Osteocyte (in vitro differentiated cells): ENCODE results near the gene EPHB3. TPM values are rescaled to one million over a fixed set of nuclear protein-coding genes. Genes with fewer than 3 reads are reported as not detected.

Source experiments
- DNase-seq: peaks from one replicate; pipeline ENCODE4 v3.0.0; 2021; ENCODE audit warnings: mixed read lengths; ENCODE audit not compliant: unreplicated experiment; ENCODE audit errors: extremely low spot score
- H3K27ac Mint-ChIP-seq: one replicate; pipeline ENCODE4 v1.8.0; 2021; ENCODE audit warnings: mild to moderate bottlenecking, mixed read lengths; ENCODE audit not compliant: unreplicated experiment
- H3K27me3 Mint-ChIP-seq: one replicate; pipeline ENCODE4 v1.8.0; 2021; ENCODE audit warnings: mixed read lengths; ENCODE audit not compliant: unreplicated experiment
- H3K36me3 Mint-ChIP-seq: one replicate; pipeline ENCODE4 v1.8.0; 2021; ENCODE audit warnings: mixed read lengths; ENCODE audit not compliant: unreplicated experiment
- H3K4me1 Mint-ChIP-seq: one replicate; pipeline ENCODE4 v1.8.0; 2021; ENCODE audit warnings: mixed read lengths; ENCODE audit not compliant: unreplicated experiment
- H3K4me3 Mint-ChIP-seq: one replicate; pipeline ENCODE4 v1.8.0; 2021; ENCODE audit warnings: mild to moderate bottlenecking, moderate library complexity, mixed read lengths; ENCODE audit not compliant: unreplicated experiment
- H3K9me3 Mint-ChIP-seq: one replicate; pipeline ENCODE4 v1.8.0; 2021; ENCODE audit warnings: mixed read lengths; ENCODE audit not compliant: unreplicated experiment
- total RNA-seq: library from RNA; stranded (reverse); gene quantifications from 2 replicates; pipeline ENCODE4 v1.2.1, GENCODE V29; 2021
- TF ChIP-seq, protein P1 (sequence below): fragments of 200-600 bp; sonication (generic); IDR thresholded peaks from 2 replicates; pipeline ENCODE4 v1.5.0; 2021; ENCODE audit warnings: antibody characterized with exemption, mild to moderate bottlenecking, moderate library complexity

The EPHB3 gene
- total RNA-seq, 1 donor from 2014 or later: 11.4 TPM

DNA sequence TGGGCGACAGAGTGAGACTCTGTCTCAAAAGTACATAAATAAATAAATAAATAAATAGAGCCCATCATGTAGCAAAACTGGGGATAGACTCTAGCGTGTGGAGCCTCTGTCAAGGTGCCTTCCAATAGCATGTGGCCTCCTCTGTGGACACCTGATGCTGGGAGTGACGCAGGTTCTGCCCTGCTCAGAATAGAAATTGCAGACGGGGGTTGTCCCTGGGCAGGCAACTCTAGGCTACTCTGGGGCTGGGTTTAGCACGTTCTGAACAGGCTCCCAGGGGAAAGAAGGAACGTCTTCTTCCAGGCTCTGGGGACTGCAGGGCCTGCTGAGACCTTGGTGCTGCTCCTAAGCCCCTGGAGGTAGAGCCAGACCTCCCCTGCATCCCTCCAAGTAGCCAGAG is 65.3 kb downstream of the EPHB3 start:
- Mint-ChIP-seq H3K9me3 (no peaks in the 10 kb centered on the region), H3K4me1 (peaks cover 2% of the 10 kb centered on the region), H3K27ac (no peak overlapping the region), H3K4me3 (no peak overlapping the region), H3K36me3 (no peaks in the 10 kb centered on the region), H3K27me3 (no peaks in the 10 kb centered on the region)
- TF ChIP-seq, protein P1, sequence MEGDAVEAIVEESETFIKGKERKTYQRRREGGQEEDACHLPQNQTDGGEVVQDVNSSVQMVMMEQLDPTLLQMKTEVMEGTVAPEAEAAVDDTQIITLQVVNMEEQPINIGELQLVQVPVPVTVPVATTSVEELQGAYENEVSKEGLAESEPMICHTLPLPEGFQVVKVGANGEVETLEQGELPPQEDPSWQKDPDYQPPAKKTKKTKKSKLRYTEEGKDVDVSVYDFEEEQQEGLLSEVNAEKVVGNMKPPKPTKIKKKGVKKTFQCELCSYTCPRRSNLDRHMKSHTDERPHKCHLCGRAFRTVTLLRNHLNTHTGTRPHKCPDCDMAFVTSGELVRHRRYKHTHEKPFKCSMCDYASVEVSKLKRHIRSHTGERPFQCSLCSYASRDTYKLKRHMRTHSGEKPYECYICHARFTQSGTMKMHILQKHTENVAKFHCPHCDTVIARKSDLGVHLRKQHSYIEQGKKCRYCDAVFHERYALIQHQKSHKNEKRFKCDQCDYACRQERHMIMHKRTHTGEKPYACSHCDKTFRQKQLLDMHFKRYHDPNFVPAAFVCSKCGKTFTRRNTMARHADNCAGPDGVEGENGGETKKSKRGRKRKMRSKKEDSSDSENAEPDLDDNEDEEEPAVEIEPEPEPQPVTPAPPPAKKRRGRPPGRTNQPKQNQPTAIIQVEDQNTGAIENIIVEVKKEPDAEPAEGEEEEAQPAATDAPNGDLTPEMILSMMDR: no peak
- no peak for DNase-seq

DNA sequence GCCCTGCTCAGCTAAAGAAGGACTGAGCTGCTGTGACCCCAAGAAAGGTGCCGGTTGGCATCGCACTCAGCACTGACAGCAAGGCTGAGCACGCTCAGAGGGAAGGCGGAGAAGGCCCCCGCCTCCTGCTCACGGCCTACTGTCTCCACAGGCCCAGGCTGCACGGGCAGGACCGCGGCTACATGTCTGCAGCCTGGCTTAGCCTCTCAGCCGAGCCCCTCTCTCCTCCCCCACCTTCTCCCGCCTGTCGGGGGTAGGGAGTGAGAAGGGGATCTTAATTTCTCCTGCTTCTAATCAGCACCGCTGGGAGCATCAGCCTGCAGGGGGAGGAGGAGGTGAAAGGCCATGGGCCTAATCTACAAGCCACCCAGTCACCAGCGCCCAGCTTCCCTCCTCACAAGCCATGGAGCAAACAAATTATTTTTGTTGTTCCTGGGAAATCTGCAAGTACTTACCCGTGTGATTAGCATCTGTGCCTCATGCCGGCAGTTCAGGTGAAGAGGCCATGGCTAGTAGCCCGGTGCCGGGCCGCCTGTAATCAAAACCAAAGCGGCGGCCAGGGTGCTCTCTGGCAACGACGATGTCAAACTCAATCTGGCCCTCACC is 68.1 kb downstream of the EPHB3 start:
- TF ChIP-seq, protein P1: no peak
- Mint-ChIP-seq H3K4me1 (peaks cover 5% of the 10 kb centered on the region), H3K36me3 (no peaks in the 10 kb centered on the region), H3K4me3 (no peak overlapping the region), H3K27ac (no peak overlapping the region), H3K9me3 (no peaks in the 10 kb centered on the region), H3K27me3 (no peaks in the 10 kb centered on the region)
- no peak for DNase-seq

DNA sequence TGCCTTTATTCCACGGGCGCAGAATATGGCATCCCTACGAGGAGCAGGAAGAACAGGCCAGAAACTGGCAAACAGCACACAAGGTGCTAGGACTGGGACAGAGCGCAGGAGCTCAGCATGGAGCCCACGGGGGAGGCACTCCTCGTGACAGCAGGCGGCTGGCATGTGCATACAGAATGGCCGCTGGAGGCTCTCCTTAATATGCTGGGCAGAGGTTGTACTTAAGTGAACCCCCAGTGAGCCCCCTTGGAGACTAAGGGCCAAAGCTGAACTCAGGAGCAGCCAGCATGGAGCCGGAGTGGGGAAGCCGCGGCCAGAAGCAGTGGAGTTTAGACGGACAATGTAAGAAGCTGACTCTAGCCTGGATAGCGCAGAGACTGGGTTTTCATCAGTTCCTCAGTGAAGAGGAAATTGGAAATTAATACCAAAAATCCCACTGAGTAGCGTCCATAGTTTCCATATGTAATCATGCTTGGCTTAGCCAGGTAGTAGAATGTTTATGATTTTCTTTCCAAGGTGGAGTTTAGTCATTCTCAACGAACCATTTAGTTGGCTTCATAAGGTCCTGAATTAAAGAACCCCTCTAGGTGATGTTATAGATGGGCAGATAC is 69.4 kb downstream of the EPHB3 start:
- H3K27me3 Mint-ChIP-seq: no peaks in the 10 kb centered on the region
- H3K9me3 Mint-ChIP-seq: no peaks in the 10 kb centered on the region
- H3K4me1 Mint-ChIP-seq: peaks cover 5% of the 10 kb centered on the region
- no peak overlapping the region for H3K27ac Mint-ChIP-seq
- no peaks in the 10 kb centered on the region for H3K36me3 Mint-ChIP-seq
- TF ChIP-seq, protein P1: no peak
- H3K4me3 Mint-ChIP-seq: no peak overlapping the region
- no peak for DNase-seq

DNA sequence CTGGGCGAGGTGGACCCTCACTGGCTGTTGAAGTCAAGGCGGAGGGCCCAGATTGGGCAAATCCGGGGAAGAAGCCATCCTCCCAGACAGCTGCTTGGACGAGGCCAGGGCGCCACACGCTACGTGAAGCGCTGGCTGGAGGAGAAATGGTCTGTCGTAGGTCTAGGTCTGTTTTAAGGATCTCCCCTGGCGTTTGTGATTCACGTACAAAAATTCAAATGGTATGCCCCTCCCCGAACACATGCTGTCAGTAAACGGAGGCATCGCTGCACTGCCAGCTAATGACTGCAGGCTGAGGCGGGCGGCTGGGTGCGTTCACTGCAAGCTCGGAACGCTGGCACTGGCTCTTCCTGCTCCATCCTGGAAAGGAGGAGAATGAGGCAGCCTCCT is 69.9 kb downstream of the EPHB3 start:
- peaks cover 5% of the 10 kb centered on the region for H3K4me1 Mint-ChIP-seq
- DNase-seq: no peak
- H3K9me3 Mint-ChIP-seq: no peaks in the 10 kb centered on the region
- no peak overlapping the region for H3K4me3 Mint-ChIP-seq
- no peak overlapping the region for H3K27ac Mint-ChIP-seq
- H3K36me3 Mint-ChIP-seq: no peaks in the 10 kb centered on the region
- no peaks in the 10 kb centered on the region for H3K27me3 Mint-ChIP-seq
- TF ChIP-seq, protein P1: no peak

Other genes starting within 250 kb of the EPHB3 start
- 367 and 385 TPM in 2 replicates for gene EIF4G1, start 247.2 kb upstream of the EPHB3 start, total RNA-seq
- gene FAM131A, start 224.2 kb upstream of the EPHB3 start, total RNA-seq: 10.1 and 11.3 TPM in 2 replicates
- gene CLCN2, start 200.2 kb upstream of the EPHB3 start, total RNA-seq: 9.4 and 9.7 TPM in 2 replicates
- gene POLR2H, start 200.1 kb upstream of the EPHB3 start, total RNA-seq: 56.4 and 57.7 TPM in 2 replicates
- not detected in 2 replicates for gene THPO, start 183.6 kb upstream of the EPHB3 start, total RNA-seq
- 2.7 and 4.4 TPM in 2 replicates for gene CHRD, start 181.7 kb upstream of the EPHB3 start, total RNA-seq
- 47.5 and 48.6 TPM in 2 replicates for gene MAGEF1, start 150.3 kb downstream of the EPHB3 start, total RNA-seq